PFSK-1 (cell line): ENCODE measurements around the gene PRR33.

ENCODE experiments used
- POLR2AphosphoS5 ChIP-seq: IDR thresholded peaks from 2 replicates; pipeline ENCODE4 v1.6.1; 2012; ENCODE audit warnings: low read depth, mild to moderate bottlenecking, control low read depth, low read length, moderate library complexity
- REST ChIP-seq, 2 experiments: IDR thresholded peaks; 2 replicates each; pipeline versions ENCODE4 v1.6.1 to v1.8.0; 2011 to 2012; ENCODE audit warnings: low read depth in 2 of 2, low read length in 2 of 2, control low read depth in 1 of 2, inconsistent platforms in 1 of 2, mild to moderate bottlenecking in 1 of 2, moderate library complexity in 1 of 2; ENCODE audit not compliant: insufficient read depth in 1 of 2
- TAF1 ChIP-seq: IDR thresholded peaks from 2 replicates; pipeline ENCODE4 v1.6.1; 2012; ENCODE audit warnings: low read length, control low read depth, borderline replicate concordance; ENCODE audit not compliant: insufficient read depth

- TF ChIP-seq TAF1 (no peak), REST (IDR thresholded peaks at IDR 0.05; ENCODE audit: insufficient read depth in 1 of 2, low read depth in 2 of 2, low read length in 2 of 2) (no peak), POLR2AphosphoS5 (no peak)
These were observed 31.6 kb downstream of the PRR33 start for GRCh38 chr11:1860108-1860507.
